IMR-90 (cell line): ENCODE data around the gene APPBP2. TPM values are rescaled to one million over a fixed set of nuclear protein-coding genes. Genes with fewer than 3 reads are reported as not detected.

Experiments used
- ATAC-seq: fragments of 200-7000 bp; cut with Tn5 transposase; 2 replicates; pipeline ENCODE4 v1.9.1; 2020; ENCODE audit warnings: low read depth, mild to moderate bottlenecking, moderate library complexity
- BruUV-seq: library from RNA; stranded (reverse); fragments of 400-500 nt; replicated peaks from 2 replicates; lab custom pipeline; 2021; lab: Mats Ljungman, UMichigan
- CTCF ChIA-PET: fragments of 300-600 bp; formaldehyde crosslinking; extraction: SDS; loops from one replicate; lab custom pipeline; 2021; ENCODE audit warnings: antibody characterized with exemption; lab: Yijun Ruan, JAX
- POLR2A ChIA-PET: fragments of 300-600 bp; sonication (Branson Sonifier 250); formaldehyde crosslinking; loops from one replicate; lab custom pipeline; 2022; ENCODE audit warnings: antibody characterized with exemption; ENCODE audit not compliant: unreplicated experiment; lab: Charles Lee
- DNase-seq: peaks from one replicate; pipeline ENCODE4 v3.0.0; 2013
- H2AFZ ChIP-seq: replicated peaks from 2 replicates; pipeline ENCODE3; 2013; ENCODE audit warnings: low read length, mild to moderate bottlenecking; ENCODE audit not compliant: poor library complexity
- H2AK5ac ChIP-seq: 2 replicates; pipeline ENCODE4 v1.6.1; 2013; ENCODE audit warnings: low read depth, low read length, inconsistent platforms
- H2AK9ac ChIP-seq: replicated peaks from 2 replicates; pipeline ENCODE3; 2013; ENCODE audit warnings: mild to moderate bottlenecking, low read depth, low read length, moderate library complexity; ENCODE audit not compliant: poor library complexity
- H2BK120ac ChIP-seq: 2 replicates; pipeline ENCODE4 v1.6.1; 2013; ENCODE audit warnings: low read depth, low read length, inconsistent platforms
- H2BK15ac ChIP-seq: 3 replicates; pipeline ENCODE4 v1.6.1; 2013; ENCODE audit warnings: low read depth, low read length, inconsistent platforms
- H2BK20ac ChIP-seq: 2 replicates; pipeline ENCODE4 v1.6.1; 2013; ENCODE audit warnings: low read depth, mild to moderate bottlenecking, inconsistent platforms, low read length, moderate library complexity
- H2BK5ac ChIP-seq: 2 replicates; pipeline ENCODE4 v1.6.1; 2013; ENCODE audit warnings: mild to moderate bottlenecking, low read depth, low read length, inconsistent platforms; ENCODE audit not compliant: poor library complexity, severe bottlenecking
- H3K14ac ChIP-seq: replicated peaks from 2 replicates; pipeline ENCODE4 v1.6.1; 2013; ENCODE audit warnings: low read depth, low read length, inconsistent platforms
- H3K18ac ChIP-seq: 2 replicates; pipeline ENCODE4 v1.6.1; 2013; ENCODE audit warnings: low read depth, low read length, control low read depth
- H3K23ac ChIP-seq: 2 replicates; pipeline ENCODE4 v1.6.1; 2013; ENCODE audit warnings: low read depth, low read length, inconsistent platforms
- H3K27ac ChIP-seq: 2 replicates; pipeline ENCODE4 v1.5.1; 2013; ENCODE audit warnings: mild to moderate bottlenecking, control low read depth, low read length; ENCODE audit not compliant: insufficient read depth
- H3K27me3 ChIP-seq: 2 replicates; pipeline ENCODE4 v1.6.1; 2013; ENCODE audit warnings: low read length; ENCODE audit not compliant: control insufficient read depth, insufficient read depth
- H3K36me3 ChIP-seq: 2 replicates; pipeline ENCODE4 v1.6.1; 2013; ENCODE audit warnings: low read length, mixed read lengths; ENCODE audit not compliant: control insufficient read depth, insufficient read depth
- H3K4ac ChIP-seq: 2 replicates; pipeline ENCODE4 v1.6.1; 2013; ENCODE audit warnings: low read depth, low read length, inconsistent platforms
- H3K4me1 ChIP-seq: 2 replicates; pipeline ENCODE4 v1.6.1; 2013; ENCODE audit warnings: low read length, mixed read lengths; ENCODE audit not compliant: control insufficient read depth, insufficient read depth
- H3K4me2 ChIP-seq: 2 replicates; pipeline ENCODE4 v1.6.1; 2013; ENCODE audit warnings: low read depth, mild to moderate bottlenecking, control low read depth, low read length, moderate library complexity
- H3K4me3 ChIP-seq: 2 replicates; pipeline ENCODE4 v1.5.1; 2013; ENCODE audit warnings: low read depth, mild to moderate bottlenecking, control low read depth, low read length, moderate library complexity; ENCODE audit not compliant: insufficient read depth
- H3K56ac ChIP-seq: 2 replicates; pipeline ENCODE4 v1.6.1; 2013; ENCODE audit warnings: low read length, inconsistent platforms; ENCODE audit not compliant: insufficient read depth; ENCODE audit errors: extremely low read depth
- H3K79me1 ChIP-seq, 2 experiments: 2 replicates each; pipeline ENCODE4 v1.6.1; 2013; ENCODE audit warnings: low read length in 2 of 2, inconsistent platforms in 1 of 2, low read depth in 1 of 2
- H3K9ac ChIP-seq: 2 replicates; pipeline ENCODE4 v1.6.1; 2013; ENCODE audit warnings: low read depth, low read length, control low read depth
- H3K9me1 ChIP-seq: 2 replicates; pipeline ENCODE4 v1.6.1; 2013; ENCODE audit warnings: low read length, inconsistent platforms; ENCODE audit not compliant: insufficient read depth
- H3K9me3 ChIP-seq: 2 replicates; pipeline ENCODE4 v1.6.1; 2013; ENCODE audit warnings: low read length; ENCODE audit not compliant: control insufficient read depth, insufficient read depth
- H4K20me1 ChIP-seq: 2 replicates; pipeline ENCODE4 v1.6.1; 2013; ENCODE audit warnings: low read length, inconsistent platforms; ENCODE audit not compliant: insufficient read depth
- H4K5ac ChIP-seq: 2 replicates; pipeline ENCODE4 v1.6.1; 2013; ENCODE audit warnings: mild to moderate bottlenecking, low read depth, low read length, control low read depth
- H4K8ac ChIP-seq, 2 experiments: 2 replicates each; pipeline ENCODE4 v1.6.1; 2013; ENCODE audit warnings: low read depth in 2 of 2, low read length in 2 of 2, control low read depth in 1 of 2, inconsistent platforms in 1 of 2
- H4K91ac ChIP-seq: 2 replicates; pipeline ENCODE4 v1.6.1; 2013; ENCODE audit warnings: low read depth, low read length, inconsistent platforms; ENCODE audit not compliant: insufficient read depth
- BHLHE40 ChIP-seq: fragments of 150-350 bp; IDR thresholded peaks from 2 replicates; pipeline ENCODE4 v1.6.1; 2016; ENCODE audit warnings: mild to moderate bottlenecking, low read depth, low read length
- CHD1 ChIP-seq: IDR thresholded peaks from 2 replicates; pipeline ENCODE4 v1.6.1; 2012; ENCODE audit warnings: low read depth, low read length, improper control_type of control experiment
- MAZ ChIP-seq: IDR thresholded peaks from 2 replicates; pipeline ENCODE4 v1.6.1; 2012; ENCODE audit warnings: low read depth, mild to moderate bottlenecking, low read length, improper control_type of control experiment, moderate library complexity, borderline replicate concordance
- RCOR1 ChIP-seq: IDR thresholded peaks from 2 replicates; pipeline ENCODE4 v1.6.1; 2012; ENCODE audit warnings: mild to moderate bottlenecking, low read length, improper control_type of control experiment; ENCODE audit not compliant: insufficient replicate concordance
- WGBS, 2 experiments: methylation state at CpG; one replicate each; pipeline versions ENCODE4 v1.1.5 to v1.1.7; 2013; ENCODE audit warnings: missing lambda C conversion rate in 2 of 2; ENCODE audit not compliant: insufficient read length in 1 of 2; ENCODE audit errors: extremely low coverage in 2 of 2; 5-methylcytosine and 5-hydroxymethylcytosine counted together
- dilution Hi-C: fragments of 300-500 bp; cut with HindIII; formaldehyde crosslinking; loops from one replicate; pipeline ENCODE4 v1.14.3; 2018; ENCODE audit warnings: low sequenced_read_pairs; ENCODE audit not compliant: unreplicated experiment
- in situ Hi-C: fragments of 300-500 bp; cut with MboI; formaldehyde crosslinking; loops from 3 replicates; pipeline ENCODE4 v1.14.3; 2019; ENCODE audit warnings: low sequenced_read_pairs, inconsistent platforms, mixed read lengths
- intact Hi-C: fragments of 100-400 bp; cut with micrococcal nuclease; formaldehyde crosslinking; loops from 2 replicates; pipeline ENCODE4 v1.10.0; 2022
- polyA plus RNA-seq, 3 experiments: library from polyadenylated mRNA; depleted of rRNA; stranded (reverse); fragments of >200 nt; gene quantifications; 2 replicates each; pipeline ENCODE4 v1.2.3, GENCODE V29; 2012; ENCODE audit warnings: low replicate concordance in 1 of 3
- total RNA-seq: library from RNA; depleted of rRNA; stranded (reverse); fragments of >200 nt; gene quantifications from 2 replicates; pipeline ENCODE4 v1.2.3, GENCODE V29; 2012

Gene APPBP2
- total and polyA plus RNA-seq, 2 of the 4 experiments (the other 2 are of a cell fraction): 12.3 to 93.9 TPM

DNA sequence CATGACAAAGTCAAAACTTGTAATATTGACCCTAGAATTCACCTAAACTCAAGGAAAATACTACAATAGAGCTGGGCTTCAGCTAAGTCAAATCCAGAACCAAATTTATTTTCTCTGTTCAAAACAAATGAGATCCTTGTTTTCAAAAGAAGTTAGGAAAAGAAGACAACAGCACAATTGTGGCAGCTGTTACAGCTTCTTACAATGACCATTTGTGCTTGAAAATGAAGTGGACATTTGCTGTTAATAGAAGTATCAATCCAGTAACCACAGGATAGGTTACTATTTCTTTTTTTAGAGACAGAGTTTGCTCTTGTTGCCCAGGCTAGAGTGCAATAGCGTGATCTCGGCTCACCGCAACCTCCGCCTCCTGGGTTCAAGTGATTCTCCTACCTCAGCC, 44.4 kb downstream of the APPBP2 start:
- H2BK20ac ChIP-seq: no peak overlapping the region
- no peak for ATAC-seq
- WGBS, 2 experiments: no CpG with 5 or more reads among the region's 4 CpGs
- H3K56ac ChIP-seq: no peak overlapping the region
- H2BK5ac ChIP-seq: no peak overlapping the region
- H3K9ac ChIP-seq: no peak overlapping the region
- no peak overlapping the region for H4K91ac ChIP-seq
- BruUV-seq: no TSS peak
- H3K36me3 ChIP-seq: peaks cover 10% of the 10 kb centered on the region; the same call in 1 of the 2 replicates
- DNase-seq: no peak
- H3K4me3 ChIP-seq: no peak overlapping the region
- dilution Hi-C loops: no loop called here
- no peak overlapping the region for H2BK15ac ChIP-seq
- ChIA-PET POLR2A (no interaction called here), CTCF (no interaction called here)
- in situ Hi-C loops: no loop called here
- no peak overlapping the region for H3K18ac ChIP-seq
- H3K23ac ChIP-seq: no peak overlapping the region
- intact Hi-C loops: no loop called here
- no peak overlapping the region for H3K14ac ChIP-seq
- no peak for TF ChIP-seq CHD1
- TF ChIP-seq BHLHE40: no peak
- no peak for TF ChIP-seq RCOR1
- TF ChIP-seq MAZ: no peak
- no peak overlapping the region for H2AK9ac ChIP-seq
- H2BK120ac ChIP-seq: no peak overlapping the region
- no peak overlapping the region for H2AK5ac ChIP-seq
- no peaks in the 10 kb centered on the region for H3K9me3 ChIP-seq
- H3K4me1 ChIP-seq: no peaks in the 10 kb centered on the region
- H3K79me1 ChIP-seq: peaks cover 11 to 21% of the 10 kb centered on the region in 2 experiments; a peak in 3 of 4 replicates
- no peak overlapping the region for H4K8ac ChIP-seq
- H3K27me3 ChIP-seq: no peaks in the 10 kb centered on the region
- H4K20me1 ChIP-seq: no peaks in the 10 kb centered on the region
- H3K4me2 ChIP-seq: no peak overlapping the region
- no peak overlapping the region for H3K4ac ChIP-seq
- no peak overlapping the region for H2AFZ ChIP-seq
- H3K9me1 ChIP-seq: peaks cover 2% of the 10 kb centered on the region; the same call in 1 of the 2 replicates
- no peak overlapping the region for H4K5ac ChIP-seq
- H3K27ac ChIP-seq: no peak overlapping the region
